HEK293T (cell line): Measurements from ENCODE around the gene ORM2.

Experiments used
- BHLHE40 ChIP-seq: fragments of 450-650 bp; IDR thresholded peaks from 2 replicates; pipeline ENCODE4 v1.6.1; 2016; ENCODE audit warnings: mild to moderate bottlenecking, moderate library complexity, borderline replicate concordance
- ELF4 ChIP-seq: fragments of 450-650 bp; IDR thresholded peaks from 2 replicates; pipeline ENCODE4 v1.6.1; 2017; ENCODE audit warnings: antibody characterized with exemption
- FOXA1 ChIP-seq: fragments of 450-650 bp; IDR thresholded peaks from 2 replicates; pipeline ENCODE4 v1.6.1; 2016; ENCODE audit warnings: mild to moderate bottlenecking
- FOXM1 ChIP-seq: fragments of 450-650 bp; IDR thresholded peaks from 2 replicates; pipeline ENCODE4 v1.6.1; 2017; ENCODE audit warnings: mild to moderate bottlenecking, borderline replicate concordance
- L3MBTL2 ChIP-seq: fragments of 450-650 bp; conservative IDR thresholded peaks from 2 replicates; pipeline ENCODE4 v1.6.1; 2016; ENCODE audit warnings: mild to moderate bottlenecking
- PKNOX1 ChIP-seq: fragments of 450-650 bp; IDR thresholded peaks from 2 replicates; pipeline ENCODE4 v1.6.1; 2016
- SP1 ChIP-seq: fragments of 450-650 bp; IDR thresholded peaks from 2 replicates; pipeline ENCODE4 v1.6.1; 2017
- TARDBP ChIP-seq: fragments of 450-650 bp; IDR thresholded peaks from 2 replicates; pipeline ENCODE4 v1.6.1; 2016
- ZNF384 ChIP-seq: fragments of 450-650 bp; IDR thresholded peaks from 2 replicates; pipeline ENCODE4 v1.6.1; 2016

- TF ChIP-seq L3MBTL2 (no peak), SP1 (no peak), PKNOX1 (no peak), BHLHE40 (no peak), ELF4 (no peak), ZNF384 (no peak), TARDBP (no peak), FOXM1 (no peak), FOXA1 (no peak)
Observed at GRCh38 chr9:114290561-114290986, 39.1 kb upstream of the ORM2 start.
